Muscle layer of colon (tissue), 2 donors: ENCODE data around the gene UBXN11.

Source experiments
- H3K27ac ChIP-seq: one replicate; pipeline ENCODE4 v1.7.0; 2013; ENCODE audit warnings: low read depth, mild to moderate bottlenecking, low read length, moderate library complexity
- H3K27me3 ChIP-seq, 2 donors: one replicate each; pipeline ENCODE4 v1.7.0; 2013; ENCODE audit warnings: low read length in 2 of 2, mild to moderate bottlenecking in 2 of 2; ENCODE audit not compliant: insufficient read depth in 2 of 2, control insufficient read depth in 1 of 2
- H3K36me3 ChIP-seq: one replicate; pipeline ENCODE4 v1.7.0; 2013; ENCODE audit warnings: mild to moderate bottlenecking, low read length; ENCODE audit not compliant: insufficient read depth
- H3K4me1 ChIP-seq: one replicate; pipeline ENCODE4 v1.7.0; 2013; ENCODE audit warnings: mild to moderate bottlenecking, low read length; ENCODE audit not compliant: insufficient read depth
- H3K4me3 ChIP-seq, 2 donors: one replicate each; pipeline ENCODE4 v1.7.0; 2013; ENCODE audit warnings: low read length in 2 of 2, low read depth in 1 of 2, mild to moderate bottlenecking in 1 of 2, moderate library complexity in 1 of 2
- H3K9ac ChIP-seq: one replicate; pipeline ENCODE4 v1.7.0; 2013; ENCODE audit warnings: low read length
- H3K9me3 ChIP-seq: one replicate; pipeline ENCODE4 v1.7.0; 2013; ENCODE audit warnings: mild to moderate bottlenecking, low read length
- donor health status: abdominal sarcoma.
- donor health status: Adenocarcinoma of cecum.

UBXN11 gene

GRCh38 chr1:26306290-26307229 lies at the start of gene UBXN11:
UBXN11 (minus strand) TSS chr1:26306636; CDS start chr1:26302883, 3,753 bp downstream.
- Histone ChIP-seq H3K27me3 (no peaks in the 10 kb centered on the region), H3K9ac (no peak within 1 kb of the TSS), H3K9me3 (no peaks in the 10 kb centered on the region), H3K36me3 (no peaks in the 10 kb centered on the region), H3K4me1 (peaks cover 8% of the 10 kb centered on the region), H3K27ac (no peak within 1 kb of the TSS), H3K4me3 (peak within 1 kb of the TSS; percentile 76 to 80)

- Histone ChIP-seq H3K36me3 (no peaks in the 10 kb centered on the region), H3K9ac (no peak overlapping the region), H3K9me3 (no peaks in the 10 kb centered on the region), H3K27ac (no peak overlapping the region), H3K27me3 (peaks cover 14 to 29% of the 10 kb centered on the region in 2 donors), H3K4me1 (no peaks in the 10 kb centered on the region), H3K4me3 (no peak overlapping the region)
These were observed 49.7 kb upstream of the UBXN11 start for GRCh38 chr1:26356106-26356505.

GRCh38 chr1:26354972-26355371 lies 48.5 kb upstream of the UBXN11 start:
- H3K27ac ChIP-seq, result no peak overlapping the region
- H3K36me3 ChIP-seq, result no peaks in the 10 kb centered on the region
- H3K4me1 ChIP-seq, result no peaks in the 10 kb centered on the region
- H3K9me3 ChIP-seq, result no peaks in the 10 kb centered on the region
- H3K27me3 ChIP-seq, result peaks cover 2 to 18% of the 10 kb centered on the region in 2 donors
- no peak overlapping the region for H3K9ac ChIP-seq
- H3K4me3 ChIP-seq, result no peak overlapping the region

GRCh38 chr1:26353976-26354820 lies 47.8 kb upstream of the UBXN11 start, which contains the start of gene CRYBG2:
CRYBG2 (minus strand) TSS chr1:26354130; CDS start chr1:26346657, 7,473 bp downstream.
- Histone ChIP-seq H3K36me3 (no peaks in the 10 kb centered on the region), H3K4me3 (no peak within 1 kb of the TSS), H3K9me3 (no peaks in the 10 kb centered on the region), H3K9ac (no peak within 1 kb of the TSS), H3K4me1 (no peaks in the 10 kb centered on the region), H3K27me3 (peaks cover 0 to 14% of the 10 kb centered on the region in 2 donors), H3K27ac (no peak within 1 kb of the TSS)

GRCh38 chr1:26353210-26353859 lies 46.9 kb upstream of the UBXN11 start:
- H3K36me3 ChIP-seq, result no peaks in the 10 kb centered on the region
- H3K4me3 ChIP-seq, result no peak overlapping the region
- H3K9me3 ChIP-seq, result no peaks in the 10 kb centered on the region
- peaks cover 0 to 9% of the 10 kb centered on the region in 2 donors for H3K27me3 ChIP-seq
- H3K4me1 ChIP-seq, result no peaks in the 10 kb centered on the region
- H3K9ac ChIP-seq, result no peak overlapping the region
- no peak overlapping the region for H3K27ac ChIP-seq

GRCh38 chr1:26352338-26352679 lies 45.9 kb upstream of the UBXN11 start:
- H3K9ac ChIP-seq, result no peak overlapping the region
- no peaks in the 10 kb centered on the region for H3K9me3 ChIP-seq
- H3K27me3 ChIP-seq, result peaks cover 0 to 9% of the 10 kb centered on the region in 2 donors
- H3K27ac ChIP-seq, result no peak overlapping the region
- H3K4me3 ChIP-seq, result no peak overlapping the region
- H3K36me3 ChIP-seq, result no peaks in the 10 kb centered on the region
- no peaks in the 10 kb centered on the region for H3K4me1 ChIP-seq

GRCh38 chr1:26351590-26352337 lies 45.3 kb upstream of the UBXN11 start:
- H3K9ac ChIP-seq, result no peak overlapping the region
- H3K4me3 ChIP-seq, result no peak overlapping the region

GRCh38 chr1:26350701-26351589 lies 44.5 kb upstream of the UBXN11 start:
- no peak overlapping the region for H3K9ac ChIP-seq
- H3K27ac ChIP-seq, result no peak overlapping the region
- no peak overlapping the region for H3K4me3 ChIP-seq

More at GRCh38 chr1:26351590-26352337, 45.3 kb upstream of the UBXN11 start:
- H3K4me1 ChIP-seq, result no peaks in the 10 kb centered on the region
- no peaks in the 10 kb centered on the region for H3K9me3 ChIP-seq
- no peaks in the 10 kb centered on the region for H3K36me3 ChIP-seq
- H3K27ac ChIP-seq, result no peak overlapping the region
- H3K27me3 ChIP-seq, result peaks cover 0 to 9% of the 10 kb centered on the region in 2 donors

GRCh38 chr1:26350343-26350700 lies 43.9 kb upstream of the UBXN11 start:
- Histone ChIP-seq H3K9ac (no peak overlapping the region), H3K4me1 (no peaks in the 10 kb centered on the region), H3K27me3 (peaks cover 0 to 5% of the 10 kb centered on the region in 2 donors), H3K27ac (no peak overlapping the region), H3K36me3 (no peaks in the 10 kb centered on the region), H3K9me3 (no peaks in the 10 kb centered on the region), H3K4me3 (no peak overlapping the region)

More at GRCh38 chr1:26350701-26351589, 44.5 kb upstream of the UBXN11 start:
- Histone ChIP-seq H3K9me3 (no peaks in the 10 kb centered on the region), H3K36me3 (no peaks in the 10 kb centered on the region), H3K27me3 (peaks cover 0 to 9% of the 10 kb centered on the region in 2 donors), H3K4me1 (no peaks in the 10 kb centered on the region)

GRCh38 chr1:26349877-26350244 lies 43.4 kb upstream of the UBXN11 start:
- no peaks in the 10 kb centered on the region for H3K4me1 ChIP-seq
- no peaks in the 10 kb centered on the region for H3K36me3 ChIP-seq
- H3K9me3 ChIP-seq, result no peaks in the 10 kb centered on the region
- H3K4me3 ChIP-seq, result no peak overlapping the region
- no peak overlapping the region for H3K27ac ChIP-seq
- H3K27me3 ChIP-seq, result peaks cover 0 to 3% of the 10 kb centered on the region in 2 donors
- H3K9ac ChIP-seq, result no peak overlapping the region
